C4-2B (cell line): ENCODE results near the gene PTPN1.

Experiments used
- ZFX ChIP-seq: fragments of 450-650 bp; IDR thresholded peaks from 2 replicates; pipeline ENCODE4 v1.6.1; 2017
- TF ChIP-seq, protein P1 (sequence below): fragments of 450-650 bp; conservative IDR thresholded peaks from 2 replicates; pipeline ENCODE4 v1.5.1; 2017; ENCODE audit warnings: mild to moderate bottlenecking

DNA sequence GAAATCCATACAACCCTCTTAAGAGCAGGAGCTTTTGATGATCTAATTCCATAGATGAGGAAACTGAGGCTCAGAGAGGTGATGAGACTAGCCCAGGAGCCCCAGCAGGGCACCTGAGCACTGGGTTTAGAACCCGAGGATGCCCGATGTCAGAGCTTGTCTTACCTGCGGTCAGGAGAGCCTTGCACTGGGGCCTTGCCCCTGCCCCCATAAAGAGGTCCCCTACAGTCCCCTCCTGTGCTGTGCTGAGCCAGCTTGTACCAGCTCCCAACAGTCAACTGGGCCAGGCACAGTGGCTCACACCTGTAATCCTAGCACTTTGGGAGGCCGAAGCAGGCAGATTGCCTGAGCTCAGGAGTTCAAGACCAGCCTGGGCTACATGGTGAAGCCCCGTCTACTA is 122.5 kb downstream of the PTPN1 start:
- TF ChIP-seq, protein P1, sequence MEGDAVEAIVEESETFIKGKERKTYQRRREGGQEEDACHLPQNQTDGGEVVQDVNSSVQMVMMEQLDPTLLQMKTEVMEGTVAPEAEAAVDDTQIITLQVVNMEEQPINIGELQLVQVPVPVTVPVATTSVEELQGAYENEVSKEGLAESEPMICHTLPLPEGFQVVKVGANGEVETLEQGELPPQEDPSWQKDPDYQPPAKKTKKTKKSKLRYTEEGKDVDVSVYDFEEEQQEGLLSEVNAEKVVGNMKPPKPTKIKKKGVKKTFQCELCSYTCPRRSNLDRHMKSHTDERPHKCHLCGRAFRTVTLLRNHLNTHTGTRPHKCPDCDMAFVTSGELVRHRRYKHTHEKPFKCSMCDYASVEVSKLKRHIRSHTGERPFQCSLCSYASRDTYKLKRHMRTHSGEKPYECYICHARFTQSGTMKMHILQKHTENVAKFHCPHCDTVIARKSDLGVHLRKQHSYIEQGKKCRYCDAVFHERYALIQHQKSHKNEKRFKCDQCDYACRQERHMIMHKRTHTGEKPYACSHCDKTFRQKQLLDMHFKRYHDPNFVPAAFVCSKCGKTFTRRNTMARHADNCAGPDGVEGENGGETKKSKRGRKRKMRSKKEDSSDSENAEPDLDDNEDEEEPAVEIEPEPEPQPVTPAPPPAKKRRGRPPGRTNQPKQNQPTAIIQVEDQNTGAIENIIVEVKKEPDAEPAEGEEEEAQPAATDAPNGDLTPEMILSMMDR, result no peak
- no peak for TF ChIP-seq ZFX
